ENCODE results near the gene SQSTM1.

DNA sequence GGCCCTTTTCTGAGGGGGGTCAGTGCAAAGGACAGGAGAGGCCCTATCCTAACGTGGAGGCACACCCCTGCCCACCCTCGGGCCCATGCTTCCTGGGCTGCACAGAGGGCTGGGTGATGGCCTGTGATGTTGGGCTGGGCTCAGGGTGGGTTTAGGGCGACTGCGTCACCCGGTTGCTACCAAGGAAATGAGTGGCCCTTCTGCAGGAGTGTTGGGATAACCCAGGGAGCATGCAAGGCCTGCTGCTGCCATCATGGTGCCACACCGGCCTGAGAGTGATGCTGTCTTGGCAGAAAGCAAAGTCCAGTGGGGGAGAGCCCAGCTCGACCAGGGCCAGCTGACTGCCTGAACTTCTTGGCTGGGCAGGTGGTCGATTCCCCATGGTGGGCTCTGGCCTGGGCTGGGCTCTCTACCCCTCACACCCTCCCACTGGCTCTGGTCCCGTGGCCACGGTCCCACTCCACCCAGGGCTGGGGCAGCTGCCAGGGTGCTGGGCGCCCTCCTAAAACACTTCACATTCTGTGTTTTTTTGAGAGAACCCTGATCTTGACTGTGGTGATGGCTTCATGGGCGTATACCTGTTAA, 59.5 kb downstream of the SQSTM1 start:
- TF ChIP-seq JUN (CRISPR knock-in tag; IDR thresholded peaks at IDR 0.05) (no peak), ZNF317 (CRISPR knock-in tag; IDR thresholded peaks at IDR 0.05; ENCODE audit: borderline replicate concordance, low read depth) (no peak), ZNF121 (CRISPR knock-in tag; IDR thresholded peaks at IDR 0.05) (no peak), CREB1 (CRISPR knock-in tag; IDR thresholded peaks at IDR 0.05) (no peak), MAX (CRISPR knock-in tag; IDR thresholded peaks at IDR 0.05) (no peak), PREB (CRISPR knock-in tag; IDR thresholded peaks at IDR 0.05; ENCODE audit: borderline replicate concordance) (no peak), ZBTB21 (CRISPR knock-in tag; IDR thresholded peaks at IDR 0.05; ENCODE audit: borderline replicate concordance) (no peak), NR2C2 (CRISPR knock-in tag; IDR thresholded peaks at IDR 0.05) (no peak)
- TF ChIP-seq, protein P1, sequence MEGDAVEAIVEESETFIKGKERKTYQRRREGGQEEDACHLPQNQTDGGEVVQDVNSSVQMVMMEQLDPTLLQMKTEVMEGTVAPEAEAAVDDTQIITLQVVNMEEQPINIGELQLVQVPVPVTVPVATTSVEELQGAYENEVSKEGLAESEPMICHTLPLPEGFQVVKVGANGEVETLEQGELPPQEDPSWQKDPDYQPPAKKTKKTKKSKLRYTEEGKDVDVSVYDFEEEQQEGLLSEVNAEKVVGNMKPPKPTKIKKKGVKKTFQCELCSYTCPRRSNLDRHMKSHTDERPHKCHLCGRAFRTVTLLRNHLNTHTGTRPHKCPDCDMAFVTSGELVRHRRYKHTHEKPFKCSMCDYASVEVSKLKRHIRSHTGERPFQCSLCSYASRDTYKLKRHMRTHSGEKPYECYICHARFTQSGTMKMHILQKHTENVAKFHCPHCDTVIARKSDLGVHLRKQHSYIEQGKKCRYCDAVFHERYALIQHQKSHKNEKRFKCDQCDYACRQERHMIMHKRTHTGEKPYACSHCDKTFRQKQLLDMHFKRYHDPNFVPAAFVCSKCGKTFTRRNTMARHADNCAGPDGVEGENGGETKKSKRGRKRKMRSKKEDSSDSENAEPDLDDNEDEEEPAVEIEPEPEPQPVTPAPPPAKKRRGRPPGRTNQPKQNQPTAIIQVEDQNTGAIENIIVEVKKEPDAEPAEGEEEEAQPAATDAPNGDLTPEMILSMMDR (IDR thresholded peaks at IDR 0.05) = no peak
- TF ChIP-seq, protein P2, sequence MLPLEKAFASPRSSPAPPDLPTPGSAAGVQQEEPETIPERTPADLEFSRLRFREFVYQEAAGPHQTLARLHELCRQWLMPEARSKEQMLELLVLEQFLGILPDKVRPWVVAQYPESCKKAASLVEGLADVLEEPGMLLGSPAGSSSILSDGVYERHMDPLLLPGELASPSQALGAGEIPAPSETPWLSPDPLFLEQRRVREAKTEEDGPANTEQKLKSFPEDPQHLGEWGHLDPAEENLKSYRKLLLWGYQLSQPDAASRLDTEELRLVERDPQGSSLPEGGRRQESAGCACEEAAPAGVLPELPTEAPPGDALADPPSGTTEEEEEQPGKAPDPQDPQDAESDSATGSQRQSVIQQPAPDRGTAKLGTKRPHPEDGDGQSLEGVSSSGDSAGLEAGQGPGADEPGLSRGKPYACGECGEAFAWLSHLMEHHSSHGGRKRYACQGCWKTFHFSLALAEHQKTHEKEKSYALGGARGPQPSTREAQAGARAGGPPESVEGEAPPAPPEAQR (CRISPR knock-in tag; IDR thresholded peaks at IDR 0.05) = no peak
- TF ChIP-seq, protein P3, sequence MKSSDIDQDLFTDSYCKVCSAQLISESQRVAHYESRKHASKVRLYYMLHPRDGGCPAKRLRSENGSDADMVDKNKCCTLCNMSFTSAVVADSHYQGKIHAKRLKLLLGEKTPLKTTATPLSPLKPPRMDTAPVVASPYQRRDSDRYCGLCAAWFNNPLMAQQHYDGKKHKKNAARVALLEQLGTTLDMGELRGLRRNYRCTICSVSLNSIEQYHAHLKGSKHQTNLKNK (CRISPR knock-in tag; IDR thresholded peaks at IDR 0.05) = no peak

Measured in WTC11 (cell line).